WTC11 (cell line): Measurements from ENCODE around the gene ASB13.

Experiments used
- CREM ChIP-seq: sonication (generic); formaldehyde crosslinking; IDR thresholded peaks from 2 replicates; pipeline ENCODE4 v1.8.1; 2022; ENCODE audit warnings: mild to moderate bottlenecking, missing genetic modification reagents, moderate library complexity
- CTCF ChIP-seq: fragments of 200-600 bp; IDR thresholded peaks from 2 replicates; pipeline ENCODE4 v1.8.0; 2022; ENCODE audit warnings: antibody characterized with exemption
- E2F4 ChIP-seq: sonication (generic); formaldehyde crosslinking; IDR thresholded peaks from 2 replicates; pipeline ENCODE4 v1.8.1; 2022; ENCODE audit warnings: low read depth, mild to moderate bottlenecking, moderate library complexity, missing genetic modification reagents, borderline replicate concordance
- JUN ChIP-seq: sonication (generic); formaldehyde crosslinking; IDR thresholded peaks from 2 replicates; pipeline ENCODE4 v1.8.0; 2023; ENCODE audit warnings: mild to moderate bottlenecking, missing genetic modification reagents
- NR3C1 ChIP-seq: sonication (generic); formaldehyde crosslinking; conservative IDR thresholded peaks from 2 replicates; pipeline ENCODE4 v1.8.1; 2023; ENCODE audit warnings: low read depth, mild to moderate bottlenecking, missing genetic modification reagents
- TEAD4 ChIP-seq: sonication (generic); formaldehyde crosslinking; IDR thresholded peaks from 2 replicates; pipeline ENCODE4 v1.8.0; 2022; ENCODE audit warnings: mild to moderate bottlenecking, missing genetic modification reagents
- TP53 ChIP-seq: sonication (generic); formaldehyde crosslinking; IDR thresholded peaks from 2 replicates; pipeline ENCODE4 v1.8.1; 2023; ENCODE audit warnings: mild to moderate bottlenecking, missing genetic modification reagents
- TF ChIP-seq, protein P1 (sequence below): sonication (generic); formaldehyde crosslinking; IDR thresholded peaks from 2 replicates; pipeline ENCODE4 v1.8.0; 2023; ENCODE audit warnings: mild to moderate bottlenecking, missing genetic modification reagents

DNA sequence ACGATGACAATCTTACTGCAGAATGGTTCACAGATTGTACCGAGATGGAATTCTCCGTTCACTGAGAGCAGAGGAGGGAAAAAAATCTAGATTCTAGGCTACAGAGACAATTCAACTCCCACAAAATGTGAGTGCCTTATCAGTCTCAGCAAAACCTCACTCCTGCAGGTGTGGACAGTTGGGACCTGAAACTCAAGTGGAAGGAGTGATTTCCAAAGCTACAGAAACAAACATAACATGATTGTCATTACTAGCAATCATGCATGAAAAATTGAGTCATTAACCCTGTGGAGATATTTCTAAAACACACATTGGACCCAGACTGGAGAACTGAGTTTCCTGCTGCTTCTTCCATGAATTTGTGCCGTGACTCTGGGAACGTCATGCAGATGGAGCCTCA is 71.3 kb downstream of the ASB13 start:
- no peak for TF ChIP-seq JUN
- no peak for TF ChIP-seq CTCF
- no peak for TF ChIP-seq TEAD4 (CRISPR knock-in tag)
- no peak for TF ChIP-seq E2F4
- TF ChIP-seq TP53, result no peak
- TF ChIP-seq CREM, result no peak
- no peak for TF ChIP-seq NR3C1 (CRISPR knock-in tag)
- TF ChIP-seq, protein P1, sequence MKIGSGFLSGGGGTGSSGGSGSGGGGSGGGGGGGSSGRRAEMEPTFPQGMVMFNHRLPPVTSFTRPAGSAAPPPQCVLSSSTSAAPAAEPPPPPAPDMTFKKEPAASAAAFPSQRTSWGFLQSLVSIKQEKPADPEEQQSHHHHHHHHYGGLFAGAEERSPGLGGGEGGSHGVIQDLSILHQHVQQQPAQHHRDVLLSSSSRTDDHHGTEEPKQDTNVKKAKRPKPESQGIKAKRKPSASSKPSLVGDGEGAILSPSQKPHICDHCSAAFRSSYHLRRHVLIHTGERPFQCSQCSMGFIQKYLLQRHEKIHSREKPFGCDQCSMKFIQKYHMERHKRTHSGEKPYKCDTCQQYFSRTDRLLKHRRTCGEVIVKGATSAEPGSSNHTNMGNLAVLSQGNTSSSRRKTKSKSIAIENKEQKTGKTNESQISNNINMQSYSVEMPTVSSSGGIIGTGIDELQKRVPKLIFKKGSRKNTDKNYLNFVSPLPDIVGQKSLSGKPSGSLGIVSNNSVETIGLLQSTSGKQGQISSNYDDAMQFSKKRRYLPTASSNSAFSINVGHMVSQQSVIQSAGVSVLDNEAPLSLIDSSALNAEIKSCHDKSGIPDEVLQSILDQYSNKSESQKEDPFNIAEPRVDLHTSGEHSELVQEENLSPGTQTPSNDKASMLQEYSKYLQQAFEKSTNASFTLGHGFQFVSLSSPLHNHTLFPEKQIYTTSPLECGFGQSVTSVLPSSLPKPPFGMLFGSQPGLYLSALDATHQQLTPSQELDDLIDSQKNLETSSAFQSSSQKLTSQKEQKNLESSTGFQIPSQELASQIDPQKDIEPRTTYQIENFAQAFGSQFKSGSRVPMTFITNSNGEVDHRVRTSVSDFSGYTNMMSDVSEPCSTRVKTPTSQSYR (CRISPR knock-in tag), result no peak
